IMR-90 (cell line): ENCODE results near the gene IMPG1. TPM values are rescaled to one million over a fixed set of nuclear protein-coding genes. Genes with fewer than 3 reads are reported as not detected.

Experiments
- ATAC-seq: fragments of 200-7000 bp; cut with Tn5 transposase; 2 replicates; pipeline ENCODE4 v1.9.1; 2020; ENCODE audit warnings: low read depth, mild to moderate bottlenecking, moderate library complexity
- BruUV-seq: library from RNA; stranded (reverse); fragments of 400-500 nt; replicated peaks from 2 replicates; lab custom pipeline; 2021; lab: Mats Ljungman, UMichigan
- CTCF ChIA-PET: fragments of 300-600 bp; formaldehyde crosslinking; extraction: SDS; loops from one replicate; lab custom pipeline; 2021; ENCODE audit warnings: antibody characterized with exemption; lab: Yijun Ruan, JAX
- POLR2A ChIA-PET: fragments of 300-600 bp; sonication (Branson Sonifier 250); formaldehyde crosslinking; loops from one replicate; lab custom pipeline; 2022; ENCODE audit warnings: antibody characterized with exemption; ENCODE audit not compliant: unreplicated experiment; lab: Charles Lee
- DNase-seq: peaks from one replicate; pipeline ENCODE4 v3.0.0; 2013
- H2AFZ ChIP-seq: replicated peaks from 2 replicates; pipeline ENCODE3; 2013; ENCODE audit warnings: low read length, mild to moderate bottlenecking; ENCODE audit not compliant: poor library complexity
- H2AK5ac ChIP-seq: 2 replicates; pipeline ENCODE4 v1.6.1; 2013; ENCODE audit warnings: low read depth, low read length, inconsistent platforms
- H2AK9ac ChIP-seq: replicated peaks from 2 replicates; pipeline ENCODE3; 2013; ENCODE audit warnings: mild to moderate bottlenecking, low read depth, low read length, moderate library complexity; ENCODE audit not compliant: poor library complexity
- H2BK120ac ChIP-seq: 2 replicates; pipeline ENCODE4 v1.6.1; 2013; ENCODE audit warnings: low read depth, low read length, inconsistent platforms
- H2BK15ac ChIP-seq: 3 replicates; pipeline ENCODE4 v1.6.1; 2013; ENCODE audit warnings: low read depth, low read length, inconsistent platforms
- H2BK20ac ChIP-seq: 2 replicates; pipeline ENCODE4 v1.6.1; 2013; ENCODE audit warnings: low read depth, mild to moderate bottlenecking, inconsistent platforms, low read length, moderate library complexity
- H2BK5ac ChIP-seq: 2 replicates; pipeline ENCODE4 v1.6.1; 2013; ENCODE audit warnings: mild to moderate bottlenecking, low read depth, low read length, inconsistent platforms; ENCODE audit not compliant: poor library complexity, severe bottlenecking
- H3K14ac ChIP-seq: replicated peaks from 2 replicates; pipeline ENCODE4 v1.6.1; 2013; ENCODE audit warnings: low read depth, low read length, inconsistent platforms
- H3K18ac ChIP-seq: 2 replicates; pipeline ENCODE4 v1.6.1; 2013; ENCODE audit warnings: low read depth, low read length, control low read depth
- H3K23ac ChIP-seq: 2 replicates; pipeline ENCODE4 v1.6.1; 2013; ENCODE audit warnings: low read depth, low read length, inconsistent platforms
- H3K27ac ChIP-seq: 2 replicates; pipeline ENCODE4 v1.5.1; 2013; ENCODE audit warnings: mild to moderate bottlenecking, control low read depth, low read length; ENCODE audit not compliant: insufficient read depth
- H3K27me3 ChIP-seq: 2 replicates; pipeline ENCODE4 v1.6.1; 2013; ENCODE audit warnings: low read length; ENCODE audit not compliant: control insufficient read depth, insufficient read depth
- H3K36me3 ChIP-seq: 2 replicates; pipeline ENCODE4 v1.6.1; 2013; ENCODE audit warnings: low read length, mixed read lengths; ENCODE audit not compliant: control insufficient read depth, insufficient read depth
- H3K4ac ChIP-seq: 2 replicates; pipeline ENCODE4 v1.6.1; 2013; ENCODE audit warnings: low read depth, low read length, inconsistent platforms
- H3K4me1 ChIP-seq: 2 replicates; pipeline ENCODE4 v1.6.1; 2013; ENCODE audit warnings: low read length, mixed read lengths; ENCODE audit not compliant: control insufficient read depth, insufficient read depth
- H3K4me2 ChIP-seq: 2 replicates; pipeline ENCODE4 v1.6.1; 2013; ENCODE audit warnings: low read depth, mild to moderate bottlenecking, control low read depth, low read length, moderate library complexity
- H3K4me3 ChIP-seq: 2 replicates; pipeline ENCODE4 v1.5.1; 2013; ENCODE audit warnings: low read depth, mild to moderate bottlenecking, control low read depth, low read length, moderate library complexity; ENCODE audit not compliant: insufficient read depth
- H3K56ac ChIP-seq: 2 replicates; pipeline ENCODE4 v1.6.1; 2013; ENCODE audit warnings: low read length, inconsistent platforms; ENCODE audit not compliant: insufficient read depth; ENCODE audit errors: extremely low read depth
- H3K79me1 ChIP-seq, 2 experiments: 2 replicates each; pipeline ENCODE4 v1.6.1; 2013; ENCODE audit warnings: low read length in 2 of 2, inconsistent platforms in 1 of 2, low read depth in 1 of 2
- H3K9ac ChIP-seq: 2 replicates; pipeline ENCODE4 v1.6.1; 2013; ENCODE audit warnings: low read depth, low read length, control low read depth
- H3K9me1 ChIP-seq: 2 replicates; pipeline ENCODE4 v1.6.1; 2013; ENCODE audit warnings: low read length, inconsistent platforms; ENCODE audit not compliant: insufficient read depth
- H3K9me3 ChIP-seq: 2 replicates; pipeline ENCODE4 v1.6.1; 2013; ENCODE audit warnings: low read length; ENCODE audit not compliant: control insufficient read depth, insufficient read depth
- H4K20me1 ChIP-seq: 2 replicates; pipeline ENCODE4 v1.6.1; 2013; ENCODE audit warnings: low read length, inconsistent platforms; ENCODE audit not compliant: insufficient read depth
- H4K5ac ChIP-seq: 2 replicates; pipeline ENCODE4 v1.6.1; 2013; ENCODE audit warnings: mild to moderate bottlenecking, low read depth, low read length, control low read depth
- H4K8ac ChIP-seq, 2 experiments: 2 replicates each; pipeline ENCODE4 v1.6.1; 2013; ENCODE audit warnings: low read depth in 2 of 2, low read length in 2 of 2, control low read depth in 1 of 2, inconsistent platforms in 1 of 2
- H4K91ac ChIP-seq: 2 replicates; pipeline ENCODE4 v1.6.1; 2013; ENCODE audit warnings: low read depth, low read length, inconsistent platforms; ENCODE audit not compliant: insufficient read depth
- CHD1 ChIP-seq: IDR thresholded peaks from 2 replicates; pipeline ENCODE4 v1.6.1; 2012; ENCODE audit warnings: low read depth, low read length, improper control_type of control experiment
- FOS ChIP-seq: fragments of 150-350 bp; IDR thresholded peaks from 2 replicates; pipeline ENCODE4 v1.6.1; 2016; ENCODE audit warnings: low read depth, low read length
- MXI1 ChIP-seq: IDR thresholded peaks from 2 replicates; pipeline ENCODE4 v1.6.1; 2012; ENCODE audit warnings: low read depth, mild to moderate bottlenecking, low read length, moderate library complexity, borderline replicate concordance
- WGBS, 2 experiments: methylation state at CpG; one replicate each; pipeline versions ENCODE4 v1.1.5 to v1.1.7; 2013; ENCODE audit warnings: missing lambda C conversion rate in 2 of 2; ENCODE audit not compliant: insufficient read length in 1 of 2; ENCODE audit errors: extremely low coverage in 2 of 2; 5-methylcytosine and 5-hydroxymethylcytosine counted together
- dilution Hi-C: fragments of 300-500 bp; cut with HindIII; formaldehyde crosslinking; loops from one replicate; pipeline ENCODE4 v1.14.3; 2018; ENCODE audit warnings: low sequenced_read_pairs; ENCODE audit not compliant: unreplicated experiment
- in situ Hi-C: fragments of 300-500 bp; cut with MboI; formaldehyde crosslinking; loops from 3 replicates; pipeline ENCODE4 v1.14.3; 2019; ENCODE audit warnings: low sequenced_read_pairs, inconsistent platforms, mixed read lengths
- intact Hi-C: fragments of 100-400 bp; cut with micrococcal nuclease; formaldehyde crosslinking; loops from 2 replicates; pipeline ENCODE4 v1.10.0; 2022
- polyA plus RNA-seq, 3 experiments: library from polyadenylated mRNA; depleted of rRNA; stranded (reverse); fragments of >200 nt; gene quantifications; 2 replicates each; pipeline ENCODE4 v1.2.3, GENCODE V29; 2012; ENCODE audit warnings: low replicate concordance in 1 of 3
- total RNA-seq: library from RNA; depleted of rRNA; stranded (reverse); fragments of >200 nt; gene quantifications from 2 replicates; pipeline ENCODE4 v1.2.3, GENCODE V29; 2012
- TF ChIP-seq, protein P1 (sequence below): fragments of 150-350 bp; IDR thresholded peaks from 2 replicates; pipeline ENCODE4 v1.6.1; 2016; ENCODE audit warnings: low read depth, mild to moderate bottlenecking, low read length, moderate library complexity, borderline replicate concordance

The IMPG1 gene
- total and polyA plus RNA-seq, 2 of the 4 experiments (the other 2 are of a cell fraction): not detected

DNA sequence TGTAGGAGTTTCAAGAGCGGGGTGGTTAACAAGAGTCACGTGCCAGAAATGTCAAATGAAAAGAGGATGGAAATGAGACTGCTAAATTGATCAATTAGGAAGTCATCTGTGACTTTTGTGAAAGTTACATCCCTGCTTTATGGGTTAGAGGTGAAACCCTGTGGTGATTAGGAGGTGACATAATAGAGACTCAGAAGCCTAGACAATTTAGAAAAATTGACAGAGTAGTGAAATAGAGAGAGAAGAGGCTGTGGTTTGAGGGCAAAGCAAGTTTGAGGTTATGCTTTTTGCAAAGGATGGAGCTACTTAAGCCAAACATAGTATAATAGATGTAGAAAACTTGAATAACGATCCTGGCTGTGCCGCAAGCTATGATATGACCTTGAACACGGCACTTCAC lies 71.8 kb downstream of the IMPG1 start:
- no peaks in the 10 kb centered on the region for H3K9me3 ChIP-seq
- no peak overlapping the region for H4K91ac ChIP-seq
- H2BK5ac ChIP-seq: no peak overlapping the region
- H3K9me1 ChIP-seq: no peaks in the 10 kb centered on the region
- intact Hi-C loops: no loop called here
- CTCF ChIA-PET: no interaction called here
- dilution Hi-C loops: no loop called here
- no peak overlapping the region for H3K14ac ChIP-seq
- no peak overlapping the region for H2BK120ac ChIP-seq
- H3K4me3 ChIP-seq: no peak overlapping the region
- no peak overlapping the region for H4K8ac ChIP-seq
- no TSS peak for BruUV-seq
- no peak overlapping the region for H2BK15ac ChIP-seq
- no peaks in the 10 kb centered on the region for H3K79me1 ChIP-seq
- no peaks in the 10 kb centered on the region for H3K36me3 ChIP-seq
- POLR2A ChIA-PET: no interaction called here
- H2BK20ac ChIP-seq: no peak overlapping the region
- no peak overlapping the region for H3K18ac ChIP-seq
- no peaks in the 10 kb centered on the region for H3K27me3 ChIP-seq
- in situ Hi-C loops: no loop called here
- H2AK5ac ChIP-seq: no peak overlapping the region
- WGBS, 2 experiments: 60% methylated on average over 1 of the region's 5 CpGs; no CpG with 5 or more reads in 1 of the 2 experiments
- no peak overlapping the region; the same call in 1 of the 2 replicates for H3K56ac ChIP-seq
- TF ChIP-seq, protein P1, sequence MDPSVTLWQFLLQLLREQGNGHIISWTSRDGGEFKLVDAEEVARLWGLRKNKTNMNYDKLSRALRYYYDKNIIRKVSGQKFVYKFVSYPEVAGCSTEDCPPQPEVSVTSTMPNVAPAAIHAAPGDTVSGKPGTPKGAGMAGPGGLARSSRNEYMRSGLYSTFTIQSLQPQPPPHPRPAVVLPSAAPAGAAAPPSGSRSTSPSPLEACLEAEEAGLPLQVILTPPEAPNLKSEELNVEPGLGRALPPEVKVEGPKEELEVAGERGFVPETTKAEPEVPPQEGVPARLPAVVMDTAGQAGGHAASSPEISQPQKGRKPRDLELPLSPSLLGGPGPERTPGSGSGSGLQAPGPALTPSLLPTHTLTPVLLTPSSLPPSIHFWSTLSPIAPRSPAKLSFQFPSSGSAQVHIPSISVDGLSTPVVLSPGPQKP: no peak
- no peak for TF ChIP-seq CHD1
- TF ChIP-seq MXI1: no peak
- TF ChIP-seq FOS: no peak
- no peak overlapping the region for H3K27ac ChIP-seq
- H3K4ac ChIP-seq: no peak overlapping the region
- no peaks in the 10 kb centered on the region for H4K20me1 ChIP-seq
- DNase-seq (no peak), ATAC-seq (no peak)
- H2AK9ac ChIP-seq: no peak overlapping the region
- H3K4me2 ChIP-seq: no peak overlapping the region
- H2AFZ ChIP-seq: no peak overlapping the region
- H3K9ac ChIP-seq: no peak overlapping the region
- no peak overlapping the region for H4K5ac ChIP-seq
- H3K4me1 ChIP-seq: no peaks in the 10 kb centered on the region
- H3K23ac ChIP-seq: no peak overlapping the region
